Measurements from ENCODE around the gene SETD6.
A peak's percentile ranks its signal among the peaks of the same experiment; 100 is the strongest.

SETD6 gene

GRCh38 chr16:58515125-58515870, at the start of gene SETD6 (continued):
- TF ChIP-seq PRDM2 (tag by site-specific recombination; IDR thresholded peaks at IDR 0.05; ENCODE audit: borderline replicate concordance) (peak; percentile 97), ZNF561 (tag by site-specific recombination; IDR thresholded peaks at IDR 0.05; ENCODE audit: borderline replicate concordance) (0 out of 2 replicates have a peak, but pooled peaks have one; percentile 11), GLIS2 (tag by site-specific recombination; IDR thresholded peaks at IDR 0.05) (peak; percentile 80), FEZF1 (tag by site-specific recombination; IDR thresholded peaks at IDR 0.05) (no peak), ZNF837 (tag by site-specific recombination; IDR thresholded peaks at IDR 0.05) (peak; percentile 96), PRDM1 (tag by site-specific recombination; IDR thresholded peaks at IDR 0.05) (no peak), PRDM10 (tag by site-specific recombination; IDR thresholded peaks at IDR 0.05) (peak; percentile 57), ZNF639 (tag by site-specific recombination; IDR thresholded peaks at IDR 0.05) (no peak), ZNF155 (tag by site-specific recombination; IDR thresholded peaks at IDR 0.05) (no peak), ZBTB7A (tag by site-specific recombination; IDR thresholded peaks at IDR 0.05; ENCODE audit: low read depth) (peak; percentile 61; the same call in 1 of the 2 replicates), ZNF138 (tag by site-specific recombination; IDR thresholded peaks at IDR 0.05; ENCODE audit: borderline replicate concordance) (no peak), ZNF624 (tag by site-specific recombination; IDR thresholded peaks at IDR 0.05) (no peak), ZIC2 (tag by site-specific recombination; IDR thresholded peaks at IDR 0.05) (peak; percentile 40; the same call in 1 of the 2 replicates), PBX3 (CRISPR knock-in tag; IDR thresholded peaks at IDR 0.05) (peak; percentile 46; the same call in 1 of the 2 replicates), HOXD13 (CRISPR knock-in tag; IDR thresholded peaks at IDR 0.05; ENCODE audit: borderline replicate concordance) (no peak), CTCF (tag by site-specific recombination; IDR thresholded peaks at IDR 0.05) (peak; percentile 90), ZNF530 (tag by site-specific recombination; IDR thresholded peaks at IDR 0.05; ENCODE audit: low read depth) (no peak), ZSCAN30 (tag by site-specific recombination; IDR thresholded peaks at IDR 0.05) (0 out of 2 replicates have a peak, but pooled peaks have one; percentile 2), ZBTB20 (tag by site-specific recombination; IDR thresholded peaks at IDR 0.05) (peak; percentile 30; the same call in 1 of the 2 replicates), ZBTB17 (tag by site-specific recombination; IDR thresholded peaks at IDR 0.05) (peak; percentile 90), ZNF24 (tag by site-specific recombination; IDR thresholded peaks at IDR 0.05) (peak; percentile 56), ZNF621 (tag by site-specific recombination; IDR thresholded peaks at IDR 0.05) (no peak), ZNF558 (tag by site-specific recombination; IDR thresholded peaks at IDR 0.05) (no peak), BCL11B (tag by site-specific recombination; IDR thresholded peaks at IDR 0.05; ENCODE audit: low read depth) (peak; percentile 44; the same call in 1 of the 2 replicates), SALL2 (tag by site-specific recombination; IDR thresholded peaks at IDR 0.05; ENCODE audit: borderline replicate concordance) (no peak)
